PFSK-1 (cell line): ENCODE results near the gene FMNL1.

Experiments used
- FOXP2 ChIP-seq: optimal IDR thresholded peaks from 2 replicates; pipeline ENCODE3; 2011; ENCODE audit warnings: borderline replicate concordance, control low read depth, inconsistent platforms; ENCODE audit not compliant: insufficient read depth; ENCODE audit errors: extremely low read length, extremely low read depth
- POLR2AphosphoS5 ChIP-seq: IDR thresholded peaks from 2 replicates; pipeline ENCODE4 v1.6.1; 2012; ENCODE audit warnings: low read depth, mild to moderate bottlenecking, control low read depth, low read length, moderate library complexity
- SIN3A ChIP-seq: IDR thresholded peaks from 2 replicates; pipeline ENCODE4 v1.6.1; 2012; ENCODE audit warnings: mild to moderate bottlenecking, low read length, moderate library complexity, borderline replicate concordance; ENCODE audit not compliant: insufficient read depth
- TAF1 ChIP-seq: IDR thresholded peaks from 2 replicates; pipeline ENCODE4 v1.6.1; 2012; ENCODE audit warnings: low read length, control low read depth, borderline replicate concordance; ENCODE audit not compliant: insufficient read depth
- TF ChIP-seq, protein P1 (sequence below), 2 experiments: IDR thresholded peaks; 2 replicates each; pipeline versions ENCODE4 v1.6.1 to v1.8.0; 2011 to 2012; ENCODE audit warnings: low read depth in 2 of 2, low read length in 2 of 2, control low read depth in 1 of 2, inconsistent platforms in 1 of 2, mild to moderate bottlenecking in 1 of 2, moderate library complexity in 1 of 2; ENCODE audit not compliant: insufficient read depth in 1 of 2

DNA sequence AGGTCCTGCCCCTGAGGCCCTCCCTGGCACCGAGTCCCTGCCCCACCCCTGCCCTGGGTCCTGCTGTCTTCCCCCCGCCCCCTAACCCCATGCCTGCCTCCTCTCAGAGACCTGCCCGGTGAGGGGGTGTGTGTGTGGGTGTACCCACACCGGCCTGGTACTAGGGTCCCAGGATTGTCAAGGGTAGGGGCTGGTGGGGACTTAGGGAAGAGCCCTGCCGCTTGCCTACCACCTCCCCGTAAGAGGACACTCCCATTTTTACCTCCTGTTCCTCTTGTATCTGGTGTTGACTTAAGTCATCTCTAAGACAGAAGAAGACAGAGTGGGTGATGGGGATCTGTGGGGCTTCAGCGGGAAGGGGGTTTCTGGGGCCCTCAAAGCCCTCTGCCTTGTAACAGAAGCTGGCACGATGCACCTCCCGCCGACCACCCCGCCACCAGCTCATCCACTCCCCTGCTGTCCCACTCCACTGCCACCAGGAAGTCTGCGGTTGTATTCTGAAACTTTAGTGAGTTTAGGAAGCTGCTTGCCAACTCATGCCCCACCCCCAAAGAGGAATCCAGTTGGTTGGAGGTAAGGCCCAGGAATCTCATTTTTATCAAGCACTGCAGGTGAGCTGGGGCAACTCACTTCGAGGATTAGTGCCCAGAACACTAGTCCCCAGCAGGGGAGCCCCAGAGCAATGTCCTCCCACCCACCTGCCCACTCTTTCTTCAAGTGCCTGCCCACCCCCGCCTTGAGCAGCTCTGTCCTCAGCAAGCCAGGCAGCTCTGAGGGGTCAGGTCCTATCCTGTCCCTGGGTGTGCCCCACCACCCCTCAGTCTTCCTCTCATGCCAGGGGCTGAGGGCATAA, 34.7 kb downstream of the FMNL1 start:
- TF ChIP-seq, protein P1, sequence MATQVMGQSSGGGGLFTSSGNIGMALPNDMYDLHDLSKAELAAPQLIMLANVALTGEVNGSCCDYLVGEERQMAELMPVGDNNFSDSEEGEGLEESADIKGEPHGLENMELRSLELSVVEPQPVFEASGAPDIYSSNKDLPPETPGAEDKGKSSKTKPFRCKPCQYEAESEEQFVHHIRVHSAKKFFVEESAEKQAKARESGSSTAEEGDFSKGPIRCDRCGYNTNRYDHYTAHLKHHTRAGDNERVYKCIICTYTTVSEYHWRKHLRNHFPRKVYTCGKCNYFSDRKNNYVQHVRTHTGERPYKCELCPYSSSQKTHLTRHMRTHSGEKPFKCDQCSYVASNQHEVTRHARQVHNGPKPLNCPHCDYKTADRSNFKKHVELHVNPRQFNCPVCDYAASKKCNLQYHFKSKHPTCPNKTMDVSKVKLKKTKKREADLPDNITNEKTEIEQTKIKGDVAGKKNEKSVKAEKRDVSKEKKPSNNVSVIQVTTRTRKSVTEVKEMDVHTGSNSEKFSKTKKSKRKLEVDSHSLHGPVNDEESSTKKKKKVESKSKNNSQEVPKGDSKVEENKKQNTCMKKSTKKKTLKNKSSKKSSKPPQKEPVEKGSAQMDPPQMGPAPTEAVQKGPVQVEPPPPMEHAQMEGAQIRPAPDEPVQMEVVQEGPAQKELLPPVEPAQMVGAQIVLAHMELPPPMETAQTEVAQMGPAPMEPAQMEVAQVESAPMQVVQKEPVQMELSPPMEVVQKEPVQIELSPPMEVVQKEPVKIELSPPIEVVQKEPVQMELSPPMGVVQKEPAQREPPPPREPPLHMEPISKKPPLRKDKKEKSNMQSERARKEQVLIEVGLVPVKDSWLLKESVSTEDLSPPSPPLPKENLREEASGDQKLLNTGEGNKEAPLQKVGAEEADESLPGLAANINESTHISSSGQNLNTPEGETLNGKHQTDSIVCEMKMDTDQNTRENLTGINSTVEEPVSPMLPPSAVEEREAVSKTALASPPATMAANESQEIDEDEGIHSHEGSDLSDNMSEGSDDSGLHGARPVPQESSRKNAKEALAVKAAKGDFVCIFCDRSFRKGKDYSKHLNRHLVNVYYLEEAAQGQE (IDR thresholded peaks at IDR 0.05; ENCODE audit: insufficient read depth in 1 of 2, low read depth in 2 of 2, low read length in 2 of 2) = no peak
- TF ChIP-seq TAF1 = no peak
- no peak for TF ChIP-seq SIN3A
- no peak for TF ChIP-seq POLR2AphosphoS5
- no peak for TF ChIP-seq FOXP2
